Thoracic aorta (tissue), 2 donors: ENCODE measurements around the gene C2orf92. TPM values are rescaled to one million over a fixed set of nuclear protein-coding genes. Genes with fewer than 3 reads are reported as not detected.

ENCODE experiments used
- ATAC-seq: fragments of 150-250 bp; one replicate; pipeline ENCODE4 v1.8.0; 2017; ENCODE audit warnings: low read depth; ENCODE audit not compliant: insufficient number of reproducible peaks, low FRiP score
- DNase-seq: peaks from one replicate; pipeline ENCODE4 v3.0.0-alpha.2; 2020; ENCODE audit warnings: low spot score
- H3K27ac ChIP-seq, 2 donors: fragments of 200-600 bp; sonication (generic); 1 replicate in 1 of 2; 2 replicates in 1 of 2; pipeline ENCODE4 v1.5.1; 2016; ENCODE audit warnings: mild to moderate bottlenecking in 2 of 2, moderate library complexity in 2 of 2
- H3K27me3 ChIP-seq: fragments of 200-600 bp; sonication (generic); replicated peaks from 2 replicates; pipeline ENCODE4 v1.6.0; 2016; ENCODE audit warnings: mild to moderate bottlenecking; ENCODE audit not compliant: insufficient read depth
- H3K36me3 ChIP-seq: fragments of 200-600 bp; sonication (generic); one replicate; pipeline ENCODE4 v1.5.1; 2016
- H3K4me1 ChIP-seq, 2 donors: fragments of 200-600 bp; sonication (generic); 1 replicate in 1 of 2; 2 replicates in 1 of 2; pipeline versions ENCODE4 v1.5.1 to v1.6.0; 2016; ENCODE audit warnings: low read depth in 2 of 2, mild to moderate bottlenecking in 1 of 2; ENCODE audit not compliant: control insufficient read depth in 1 of 2
- H3K4me3 ChIP-seq: fragments of 200-600 bp; sonication (generic); 2 replicates; pipeline ENCODE4 v1.5.1; 2016; ENCODE audit warnings: mild to moderate bottlenecking
- H3K9me3 ChIP-seq: fragments of 200-600 bp; sonication (generic); 2 replicates; pipeline ENCODE4 v1.5.1; 2016
- total RNA-seq, 2 donors: library from RNA; depleted of rRNA; stranded (reverse); fragments of >200 nt; gene quantifications; one replicate each; pipeline versions ENCODE4 v1.1.0 to v1.2.3, GENCODE V29; 2016
- TF ChIP-seq, protein P1 (sequence below): fragments of 200-600 bp; sonication (generic); IDR thresholded peaks from one replicate; pipeline ENCODE4 v1.5.1; 2019; ENCODE audit warnings: antibody characterized with exemption

The C2orf92 gene
- total RNA-seq, 2 donors from 2014 or later = 13.7 to 32.0 TPM

DNA sequence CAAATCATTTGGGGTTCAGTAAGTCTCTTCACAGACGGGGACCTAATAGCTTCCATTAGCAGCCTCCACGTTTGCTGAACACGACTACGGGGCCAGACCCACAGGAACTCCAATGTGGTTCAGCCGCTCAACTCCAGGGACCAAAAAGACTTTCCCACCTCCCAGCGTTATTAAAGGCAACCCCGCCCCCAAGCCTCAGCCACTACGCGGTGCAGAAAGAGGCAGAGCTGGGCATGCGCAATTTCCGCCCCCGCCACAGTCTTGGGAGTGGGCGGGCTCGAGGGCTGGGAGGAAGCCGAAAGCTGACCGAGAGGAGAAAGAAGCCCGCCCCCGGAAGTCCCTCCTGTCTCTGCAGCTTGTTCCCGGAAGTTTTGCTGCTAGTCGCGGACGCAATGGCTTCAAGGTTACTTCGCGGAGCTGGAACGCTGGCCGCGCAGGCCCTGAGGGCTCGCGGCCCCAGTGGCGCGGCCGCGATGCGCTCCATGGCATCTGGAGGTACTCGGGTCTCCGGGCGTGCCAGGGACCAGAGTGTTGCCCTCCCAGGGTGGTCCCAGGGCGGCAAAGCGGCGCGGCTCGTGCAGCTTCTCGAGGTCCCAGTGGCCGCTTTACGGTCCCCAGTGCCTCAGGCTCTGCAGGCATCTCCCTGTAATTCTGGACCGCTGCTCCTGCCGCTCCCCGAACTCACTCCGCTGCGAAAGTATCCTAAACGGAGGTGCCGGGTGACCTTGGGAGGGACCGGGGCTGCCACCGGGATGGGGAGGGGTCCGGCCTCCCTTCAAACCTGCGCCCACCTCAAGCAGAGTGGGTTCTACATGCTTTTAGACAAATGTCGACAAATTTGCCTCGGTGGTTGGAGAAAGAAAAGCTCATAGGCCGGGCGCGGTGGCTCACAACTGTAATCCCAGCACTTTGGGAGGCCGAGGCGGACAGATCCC is 23.6 kb upstream of the C2orf92 start, which contains the start of gene COX5B:
Gene COX5B (plus strand): TSS at position 368 of the 935 bp plus-strand sequence. CDS start 25 bp downstream, at position 393.
- H3K9me3 ChIP-seq = no peaks in the 10 kb centered on the region
- peak within 1 kb of the TSS; percentile 74 to 95 for H3K27ac ChIP-seq
- ATAC-seq = peak; percentile 97

DNA sequence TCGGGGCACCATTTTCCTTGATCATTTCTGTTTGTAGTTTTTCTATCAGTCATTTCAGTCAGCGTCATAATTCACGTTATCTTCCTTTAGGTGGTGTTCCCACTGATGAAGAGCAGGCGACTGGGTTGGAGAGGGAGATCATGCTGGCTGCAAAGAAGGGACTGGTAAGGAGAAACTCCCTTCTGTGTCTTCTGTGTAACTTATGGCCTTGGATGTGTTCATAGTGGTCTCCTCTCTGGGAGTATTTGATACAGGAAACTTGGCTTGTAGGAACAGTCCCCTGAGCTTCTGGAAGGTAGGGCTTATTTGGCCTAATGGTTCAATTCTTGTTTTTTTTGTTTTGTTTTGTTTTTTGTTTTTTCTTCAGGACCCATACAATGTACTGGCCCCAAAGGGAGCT is 22.5 kb upstream of the C2orf92 start:
- peak overlapping the region; percentile 74 to 89 for H3K27ac ChIP-seq
- H3K9me3 ChIP-seq = no peaks in the 10 kb centered on the region
- peaks cover 7 to 19% of the 10 kb centered on the region in 2 donors for H3K4me1 ChIP-seq
- TF ChIP-seq, protein P1, sequence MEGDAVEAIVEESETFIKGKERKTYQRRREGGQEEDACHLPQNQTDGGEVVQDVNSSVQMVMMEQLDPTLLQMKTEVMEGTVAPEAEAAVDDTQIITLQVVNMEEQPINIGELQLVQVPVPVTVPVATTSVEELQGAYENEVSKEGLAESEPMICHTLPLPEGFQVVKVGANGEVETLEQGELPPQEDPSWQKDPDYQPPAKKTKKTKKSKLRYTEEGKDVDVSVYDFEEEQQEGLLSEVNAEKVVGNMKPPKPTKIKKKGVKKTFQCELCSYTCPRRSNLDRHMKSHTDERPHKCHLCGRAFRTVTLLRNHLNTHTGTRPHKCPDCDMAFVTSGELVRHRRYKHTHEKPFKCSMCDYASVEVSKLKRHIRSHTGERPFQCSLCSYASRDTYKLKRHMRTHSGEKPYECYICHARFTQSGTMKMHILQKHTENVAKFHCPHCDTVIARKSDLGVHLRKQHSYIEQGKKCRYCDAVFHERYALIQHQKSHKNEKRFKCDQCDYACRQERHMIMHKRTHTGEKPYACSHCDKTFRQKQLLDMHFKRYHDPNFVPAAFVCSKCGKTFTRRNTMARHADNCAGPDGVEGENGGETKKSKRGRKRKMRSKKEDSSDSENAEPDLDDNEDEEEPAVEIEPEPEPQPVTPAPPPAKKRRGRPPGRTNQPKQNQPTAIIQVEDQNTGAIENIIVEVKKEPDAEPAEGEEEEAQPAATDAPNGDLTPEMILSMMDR = no peak
- peaks cover 16% of the 10 kb centered on the region for H3K36me3 ChIP-seq
- H3K27me3 ChIP-seq = no peaks in the 10 kb centered on the region
- H3K4me3 ChIP-seq = peak overlapping the region; percentile 99
- no peak for ATAC-seq
- no peak for DNase-seq

More for the DNA sequence above, 23.6 kb upstream of the C2orf92 start, which contains the start of gene COX5B:
- Histone ChIP-seq H3K4me1 (peaks cover 7 to 19% of the 10 kb centered on the region in 2 donors), H3K27me3 (no peaks in the 10 kb centered on the region), H3K4me3 (peak within 1 kb of the TSS; percentile 99), H3K36me3 (peaks cover 16% of the 10 kb centered on the region)
- TF ChIP-seq, protein P1 = no peak
- peak; percentile 97 for DNase-seq

DNA sequence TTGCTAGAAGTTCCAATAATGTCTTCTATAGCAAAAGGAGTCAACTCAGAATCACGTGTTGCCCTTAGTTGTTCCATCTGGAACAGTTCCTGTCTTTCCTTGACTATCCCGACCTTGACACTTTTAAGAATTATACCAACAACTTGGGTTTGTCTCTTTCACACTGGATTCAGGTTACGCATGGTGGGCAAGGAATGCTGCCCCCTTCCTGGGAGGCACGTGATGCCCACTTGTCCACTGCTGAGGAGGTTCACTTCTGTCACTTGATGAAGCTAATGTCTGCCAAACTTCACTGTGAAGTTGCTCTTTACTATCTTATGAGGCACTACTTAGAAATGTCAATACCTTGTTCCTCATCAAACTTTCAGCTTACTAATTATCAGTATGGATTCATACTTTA is 18.4 kb upstream of the C2orf92 start:
- DNase-seq = no peak
- TF ChIP-seq, protein P1 = no peak
- Histone ChIP-seq H3K9me3 (no peaks in the 10 kb centered on the region), H3K27ac (no peak overlapping the region), H3K4me1 (peaks cover 7 to 11% of the 10 kb centered on the region in 2 donors), H3K4me3 (no peak overlapping the region), H3K36me3 (peaks cover 18% of the 10 kb centered on the region), H3K27me3 (no peaks in the 10 kb centered on the region)
- ATAC-seq = no peak

DNA sequence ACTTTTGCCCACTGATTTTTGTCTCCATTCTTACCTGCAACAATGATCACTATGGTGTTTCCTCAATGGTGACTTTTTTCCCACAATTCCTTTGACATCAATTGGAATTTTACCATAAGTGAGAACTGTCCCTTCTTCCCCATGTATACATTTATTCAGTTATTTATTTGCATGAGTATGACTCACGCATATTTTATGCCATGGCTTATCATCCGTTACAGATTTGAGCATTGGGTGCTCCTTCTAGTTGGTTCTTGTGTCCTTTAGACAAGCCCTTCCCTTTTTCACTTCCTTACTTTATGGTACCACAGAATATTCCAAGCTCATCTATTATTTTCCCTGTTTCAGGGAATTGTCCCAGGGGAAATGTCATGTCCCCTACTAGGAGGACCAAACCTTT is 16.0 kb upstream of the C2orf92 start:
- TF ChIP-seq, protein P1 = no peak
- Histone ChIP-seq H3K27me3 (no peaks in the 10 kb centered on the region), H3K9me3 (no peaks in the 10 kb centered on the region), H3K27ac (no peak overlapping the region), H3K4me3 (no peak overlapping the region), H3K4me1 (no peaks in the 10 kb centered on the region), H3K36me3 (peaks cover 24% of the 10 kb centered on the region)
- DNase-seq (no peak), ATAC-seq (no peak)

DNA sequence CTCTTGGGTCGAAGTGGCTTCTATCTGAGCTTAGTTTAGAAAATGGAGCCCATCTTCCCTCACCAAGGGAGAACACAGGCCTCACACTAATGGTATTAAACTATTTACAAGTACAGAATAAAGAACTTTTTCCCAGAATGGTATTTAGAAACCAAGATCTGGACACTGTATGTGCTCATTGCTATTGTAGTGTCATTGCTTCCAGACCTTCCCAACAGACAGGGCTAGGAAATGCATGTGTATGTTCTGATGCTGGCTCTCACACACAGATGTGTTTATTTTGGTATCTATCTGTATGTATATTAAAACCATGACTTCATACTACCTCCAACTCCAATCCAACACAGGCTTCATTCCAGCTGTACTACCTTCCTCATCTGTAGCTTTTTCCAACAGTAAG is 15.6 kb upstream of the C2orf92 start:
- Histone ChIP-seq H3K36me3 (peaks cover 27% of the 10 kb centered on the region), H3K27me3 (no peaks in the 10 kb centered on the region)

More for the DNA sequence above, 15.6 kb upstream of the C2orf92 start:
- no peaks in the 10 kb centered on the region for H3K4me1 ChIP-seq
- no peak overlapping the region for H3K27ac ChIP-seq
- no peak for DNase-seq
- H3K4me3 ChIP-seq = no peak overlapping the region
- ATAC-seq = no peak
- TF ChIP-seq, protein P1 = no peak
- no peaks in the 10 kb centered on the region for H3K9me3 ChIP-seq
